ENCODE measurements around the gene LYSMD3.

The LYSMD3 gene

GRCh38 chr5:90557391-90557790 lies 28.0 kb upstream of the LYSMD3 start:
- TF ChIP-seq CTCF (IDR thresholded peaks at IDR 0.05; ENCODE audit: low read length, missing control alignments): no peak
- no peak overlapping the region for H3K4me3 ChIP-seq (replicated peaks; ENCODE audit: low read depth, low read length)
- no peak for DNase-seq (ENCODE audit: low read depth)

- H3K4me3 ChIP-seq (replicated peaks; ENCODE audit: low read depth, low read length): no peak overlapping the region
- no peak for DNase-seq (ENCODE audit: low read depth)
- TF ChIP-seq CTCF (IDR thresholded peaks at IDR 0.05; ENCODE audit: low read length, missing control alignments): no peak
Measured at GRCh38 chr5:90555666-90556065, 26.3 kb upstream of the LYSMD3 start.

- TF ChIP-seq CTCF (IDR thresholded peaks at IDR 0.05; ENCODE audit: low read length, missing control alignments): no peak
- no peak for DNase-seq (ENCODE audit: low read depth)
- H3K4me3 ChIP-seq (replicated peaks; ENCODE audit: low read depth, low read length): no peak overlapping the region
Measured at GRCh38 chr5:90554358-90555006, 25.1 kb upstream of the LYSMD3 start.

GRCh38 chr5:90553711-90554110 lies 24.3 kb upstream of the LYSMD3 start:
- no peak overlapping the region for H3K4me3 ChIP-seq (replicated peaks; ENCODE audit: low read depth, low read length)
- DNase-seq (ENCODE audit: low read depth): no peak

GRCh38 chr5:90551376-90551775 lies 22.0 kb upstream of the LYSMD3 start:
- no peak overlapping the region for H3K4me3 ChIP-seq (replicated peaks; ENCODE audit: low read depth, low read length)
- DNase-seq (ENCODE audit: low read depth): no peak
- no peak for TF ChIP-seq CTCF (IDR thresholded peaks at IDR 0.05; ENCODE audit: low read length, missing control alignments)

More at GRCh38 chr5:90553711-90554110, 24.3 kb upstream of the LYSMD3 start:
- TF ChIP-seq CTCF (IDR thresholded peaks at IDR 0.05; ENCODE audit: low read length, missing control alignments): no peak

- no peak for TF ChIP-seq CTCF (IDR thresholded peaks at IDR 0.05; ENCODE audit: low read length, missing control alignments)
Measured at GRCh38 chr5:90550963-90551362, 21.6 kb upstream of the LYSMD3 start.

GRCh38 chr5:90549729-90550275 lies 20.4 kb upstream of the LYSMD3 start:
- no peak for DNase-seq (ENCODE audit: low read depth)
- no peak for TF ChIP-seq CTCF (IDR thresholded peaks at IDR 0.05; ENCODE audit: low read length, missing control alignments)
- no peak overlapping the region for H3K4me3 ChIP-seq (replicated peaks; ENCODE audit: low read depth, low read length)

More at GRCh38 chr5:90550963-90551362, 21.6 kb upstream of the LYSMD3 start:
- no peak for DNase-seq (ENCODE audit: low read depth)
- H3K4me3 ChIP-seq (replicated peaks; ENCODE audit: low read depth, low read length): no peak overlapping the region

Measured in fibroblast of pulmonary artery (primary cell).